HL-60 (cell line): ENCODE measurements around the gene SLC38A9.

Source experiments
- DNase-seq, 2 experiments: peaks; one replicate each; pipeline ENCODE4 v3.0.0-alpha.2; 2010 to 2020; ENCODE audit warnings: low read depth in 1 of 2, low spot score in 1 of 2
- H3K27ac ChIP-seq: fragments of 250-450 bp; sonication (Bioruptor Pico); replicated peaks from 2 replicates; pipeline ENCODE4 v1.5.1; 2020; ENCODE audit warnings: mild to moderate bottlenecking, moderate library complexity
- H3K27me3 ChIP-seq: fragments of 250-450 bp; sonication (Bioruptor Pico); 2 replicates; pipeline ENCODE4 v1.5.1; 2021; ENCODE audit warnings: mild to moderate bottlenecking, moderate library complexity; ENCODE audit not compliant: insufficient read depth, poor library complexity, severe bottlenecking
- H3K4me3 ChIP-seq: replicated peaks from 2 replicates; pipeline ENCODE4 v1.5.1; 2011; ENCODE audit warnings: mild to moderate bottlenecking, control low read depth, low read length; ENCODE audit not compliant: insufficient read depth
- CTCF ChIP-seq: IDR thresholded peaks from one replicate; pipeline ENCODE4 v1.5.1; 2011; ENCODE audit warnings: low read length, control low read depth, inconsistent platforms; ENCODE audit not compliant: insufficient read depth
- GABPA ChIP-seq: IDR thresholded peaks from 2 replicates; pipeline ENCODE4 v1.6.1; 2012; ENCODE audit warnings: low read depth
- POLR2AphosphoS5 ChIP-seq: IDR thresholded peaks from 2 replicates; pipeline ENCODE4 v1.6.1; 2012; ENCODE audit warnings: low read depth
- SPI1 ChIP-seq: IDR thresholded peaks from 2 replicates; pipeline ENCODE4 v1.6.1; 2012; ENCODE audit warnings: low read depth, mild to moderate bottlenecking, borderline replicate concordance
- TF ChIP-seq, protein P1 (sequence below): IDR thresholded peaks from 2 replicates; pipeline ENCODE4 v1.6.1; 2012; ENCODE audit warnings: low read depth; ENCODE audit not compliant: insufficient replicate concordance

Gene SLC38A9

DNA sequence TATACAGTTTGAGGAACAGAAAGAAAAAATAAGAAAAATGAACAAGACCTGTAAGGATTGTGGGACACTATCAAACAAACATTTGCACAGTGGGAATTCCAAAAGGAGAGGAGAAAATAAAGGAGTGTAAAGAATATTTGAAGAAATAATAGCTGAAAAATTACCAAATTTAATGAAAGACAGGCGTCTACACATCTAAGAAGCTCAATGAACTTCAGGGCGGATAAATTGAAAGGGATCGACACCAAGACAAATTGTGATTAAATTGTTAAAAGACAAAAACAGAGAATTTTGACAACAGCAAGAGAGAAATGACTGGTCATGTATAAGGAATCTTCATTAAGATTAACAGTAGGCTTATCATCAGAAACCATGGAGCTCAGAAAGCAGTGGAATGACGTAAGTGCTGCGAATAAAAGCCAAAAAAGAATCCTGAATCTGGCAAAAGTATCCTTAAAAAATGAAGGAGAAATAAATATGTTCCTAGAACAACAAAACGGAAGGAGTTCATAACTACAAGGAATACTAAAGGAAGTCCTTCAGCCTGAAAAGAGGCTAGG, 3.5 kb upstream of the SLC38A9 start:
- Histone ChIP-seq H3K4me3 (no peak overlapping the region), H3K27me3 (no peaks in the 10 kb centered on the region), H3K27ac (no peak overlapping the region)
- no peak for TF ChIP-seq CTCF
- no peak for TF ChIP-seq SPI1
- TF ChIP-seq GABPA = no peak
- TF ChIP-seq, protein P1, sequence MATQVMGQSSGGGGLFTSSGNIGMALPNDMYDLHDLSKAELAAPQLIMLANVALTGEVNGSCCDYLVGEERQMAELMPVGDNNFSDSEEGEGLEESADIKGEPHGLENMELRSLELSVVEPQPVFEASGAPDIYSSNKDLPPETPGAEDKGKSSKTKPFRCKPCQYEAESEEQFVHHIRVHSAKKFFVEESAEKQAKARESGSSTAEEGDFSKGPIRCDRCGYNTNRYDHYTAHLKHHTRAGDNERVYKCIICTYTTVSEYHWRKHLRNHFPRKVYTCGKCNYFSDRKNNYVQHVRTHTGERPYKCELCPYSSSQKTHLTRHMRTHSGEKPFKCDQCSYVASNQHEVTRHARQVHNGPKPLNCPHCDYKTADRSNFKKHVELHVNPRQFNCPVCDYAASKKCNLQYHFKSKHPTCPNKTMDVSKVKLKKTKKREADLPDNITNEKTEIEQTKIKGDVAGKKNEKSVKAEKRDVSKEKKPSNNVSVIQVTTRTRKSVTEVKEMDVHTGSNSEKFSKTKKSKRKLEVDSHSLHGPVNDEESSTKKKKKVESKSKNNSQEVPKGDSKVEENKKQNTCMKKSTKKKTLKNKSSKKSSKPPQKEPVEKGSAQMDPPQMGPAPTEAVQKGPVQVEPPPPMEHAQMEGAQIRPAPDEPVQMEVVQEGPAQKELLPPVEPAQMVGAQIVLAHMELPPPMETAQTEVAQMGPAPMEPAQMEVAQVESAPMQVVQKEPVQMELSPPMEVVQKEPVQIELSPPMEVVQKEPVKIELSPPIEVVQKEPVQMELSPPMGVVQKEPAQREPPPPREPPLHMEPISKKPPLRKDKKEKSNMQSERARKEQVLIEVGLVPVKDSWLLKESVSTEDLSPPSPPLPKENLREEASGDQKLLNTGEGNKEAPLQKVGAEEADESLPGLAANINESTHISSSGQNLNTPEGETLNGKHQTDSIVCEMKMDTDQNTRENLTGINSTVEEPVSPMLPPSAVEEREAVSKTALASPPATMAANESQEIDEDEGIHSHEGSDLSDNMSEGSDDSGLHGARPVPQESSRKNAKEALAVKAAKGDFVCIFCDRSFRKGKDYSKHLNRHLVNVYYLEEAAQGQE = no peak
- no peak for TF ChIP-seq POLR2AphosphoS5
- DNase-seq = no peak

DNA sequence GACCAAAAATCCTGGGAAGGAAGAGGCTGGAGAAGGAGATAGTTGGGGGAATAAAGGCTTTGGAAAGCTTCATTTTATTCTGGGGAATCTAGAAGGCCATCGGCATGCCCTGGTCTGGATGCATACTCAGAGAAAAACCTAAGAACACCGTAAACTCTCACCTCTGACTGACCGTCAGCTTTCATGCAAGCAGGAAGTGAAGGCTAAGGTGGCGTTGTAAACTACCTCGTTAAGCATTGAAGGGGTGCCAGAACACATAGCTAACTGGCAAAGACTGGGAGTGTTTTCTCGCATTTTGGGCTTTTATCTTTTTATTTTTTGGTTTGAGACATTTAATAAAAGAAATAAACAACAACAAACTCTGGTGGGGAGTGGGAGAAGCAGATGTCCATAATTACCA, 2.6 kb upstream of the SLC38A9 start:
- TF ChIP-seq, protein P1 = no peak
- no peak for TF ChIP-seq CTCF
- no peak for TF ChIP-seq SPI1
- TF ChIP-seq POLR2AphosphoS5 = no peak
- no peak for TF ChIP-seq GABPA
- no peak overlapping the region for H3K27ac ChIP-seq
- DNase-seq = no peak
- H3K4me3 ChIP-seq = no peak overlapping the region
- no peaks in the 10 kb centered on the region for H3K27me3 ChIP-seq

DNA sequence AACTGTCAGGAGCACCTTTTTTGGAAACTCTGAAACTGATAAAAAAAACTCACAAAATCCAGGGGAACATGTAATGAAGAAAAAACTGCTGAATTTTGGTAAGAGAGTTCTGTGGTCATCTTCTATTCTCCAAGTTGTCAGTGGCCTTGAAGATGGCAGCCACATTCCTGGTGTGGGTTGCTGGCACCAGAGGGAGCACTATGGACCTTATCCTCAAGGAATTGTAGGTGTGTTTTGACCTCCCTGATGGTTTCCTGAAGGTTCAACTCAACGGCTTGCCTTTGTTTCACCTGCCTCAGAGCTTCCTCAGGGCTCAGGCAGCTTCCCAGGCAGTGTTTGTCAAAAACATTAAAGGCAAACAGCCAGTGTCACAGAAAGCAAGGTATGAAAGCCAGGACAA, 2.2 kb upstream of the SLC38A9 start:
- Histone ChIP-seq H3K4me3 (no peak overlapping the region), H3K27ac (no peak overlapping the region), H3K27me3 (no peaks in the 10 kb centered on the region)
- TF ChIP-seq, protein P1 = no peak
- TF ChIP-seq GABPA (no peak), CTCF (no peak), POLR2AphosphoS5 (no peak), SPI1 (no peak)
- no peak for DNase-seq
